GM21717 (cell line): ENCODE data around the gene OSBPL1A.

ENCODE experiments used
- ATAC-seq: cut with Tn5 transposase; IDR thresholded peaks from one replicate; pipeline ENCODE4 v1.9.1; 2021; ENCODE audit warnings: mild to moderate bottlenecking, moderate library complexity; ENCODE audit not compliant: unreplicated experiment

OSBPL1A gene

DNA sequence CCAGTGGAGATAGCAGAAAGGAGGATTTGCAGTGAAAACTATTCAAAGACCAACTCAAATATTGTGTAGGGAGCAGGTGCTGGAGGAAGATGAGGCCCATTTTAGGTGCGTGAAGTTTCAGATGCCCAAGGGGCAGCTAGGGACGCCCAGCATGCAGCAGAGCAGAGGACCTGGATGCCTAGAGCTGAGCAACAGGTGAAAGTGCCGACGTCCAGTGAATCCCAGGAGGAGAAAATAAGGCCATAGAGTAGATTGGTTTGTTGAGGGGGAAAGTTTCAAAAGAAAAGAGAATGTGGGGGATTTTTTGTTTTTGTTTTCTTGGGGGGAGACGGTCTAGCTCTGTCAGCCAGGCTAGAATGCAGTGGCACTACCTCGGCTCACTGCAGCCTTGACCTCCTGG, 53.1 kb downstream of the OSBPL1A start:
- no peak for ATAC-seq

DNA sequence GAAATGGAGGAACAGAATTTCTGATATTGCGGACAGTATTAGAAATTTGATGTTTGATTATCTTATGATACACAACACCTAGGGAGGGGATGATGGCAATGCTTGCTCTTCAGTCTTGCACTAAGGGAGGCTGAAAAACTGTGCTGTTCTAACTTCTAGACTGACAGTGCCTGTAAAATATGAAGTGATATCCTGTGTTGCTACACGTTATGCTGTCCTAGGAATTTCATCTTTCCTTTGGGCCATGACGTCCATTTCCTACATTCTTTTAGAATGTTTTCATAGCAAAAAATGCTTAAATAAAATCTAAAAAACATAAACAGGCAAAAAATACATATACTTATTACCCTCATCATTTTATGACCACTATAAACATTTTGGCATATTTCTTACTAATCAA, 55.3 kb downstream of the OSBPL1A start:
- ATAC-seq, result no peak

DNA sequence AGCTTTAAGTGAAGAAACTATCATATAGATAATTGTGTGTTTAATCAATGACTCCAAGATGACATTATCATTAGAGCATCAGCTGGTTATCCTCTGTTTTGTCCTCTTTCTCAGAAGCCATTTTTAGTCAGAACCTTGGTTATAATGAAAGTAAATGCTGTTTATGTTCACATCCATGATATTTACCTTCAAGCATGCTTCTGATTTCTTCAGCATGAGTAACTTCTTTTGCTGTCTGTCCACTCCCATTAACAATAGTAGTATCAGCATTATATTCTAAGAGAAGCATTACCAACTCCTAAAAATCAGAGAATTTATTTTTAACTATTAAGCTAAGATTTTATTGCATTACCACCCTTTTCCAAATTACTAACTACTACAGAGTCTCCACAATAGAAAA, 56.3 kb downstream of the OSBPL1A start:
- no peak for ATAC-seq

DNA sequence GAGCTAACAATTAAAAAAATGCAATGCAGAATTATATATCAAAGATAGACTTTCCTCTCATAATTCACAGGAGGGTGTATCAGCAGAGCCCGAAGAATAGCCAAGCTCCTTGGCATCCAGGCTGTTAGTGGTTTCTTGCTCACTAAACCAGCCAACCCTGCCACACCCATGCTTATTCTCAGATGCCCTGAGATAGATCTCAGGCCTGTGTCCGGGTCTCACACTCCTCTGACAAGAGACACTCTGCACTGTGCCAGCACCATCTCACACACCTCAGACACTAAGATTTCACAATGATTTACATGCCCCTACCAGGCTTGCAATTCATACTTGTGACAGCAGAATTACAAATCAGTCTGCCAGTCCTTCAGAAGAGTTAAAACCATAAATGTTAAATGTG, 64.5 kb downstream of the OSBPL1A start:
- ATAC-seq, result no peak

DNA sequence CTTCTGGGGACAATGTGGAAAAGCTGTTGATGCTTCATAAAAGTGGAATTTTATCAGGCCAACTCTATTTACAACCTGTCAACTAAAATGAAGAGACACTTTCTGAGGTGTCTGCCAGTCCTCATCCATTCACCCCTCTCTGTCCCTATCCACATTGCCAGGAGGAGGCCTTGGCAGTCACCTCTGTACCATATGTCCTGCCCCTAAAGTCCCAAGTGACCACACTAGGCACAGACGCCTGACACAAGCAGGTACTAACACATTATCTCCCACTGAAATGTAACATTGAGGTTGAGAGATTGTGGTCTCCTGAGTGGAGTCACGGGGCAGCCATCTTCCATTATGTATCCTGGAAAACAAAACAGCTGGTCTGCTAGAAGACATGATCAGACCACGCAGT, 71.4 kb downstream of the OSBPL1A start:
- ATAC-seq, result no peak

DNA sequence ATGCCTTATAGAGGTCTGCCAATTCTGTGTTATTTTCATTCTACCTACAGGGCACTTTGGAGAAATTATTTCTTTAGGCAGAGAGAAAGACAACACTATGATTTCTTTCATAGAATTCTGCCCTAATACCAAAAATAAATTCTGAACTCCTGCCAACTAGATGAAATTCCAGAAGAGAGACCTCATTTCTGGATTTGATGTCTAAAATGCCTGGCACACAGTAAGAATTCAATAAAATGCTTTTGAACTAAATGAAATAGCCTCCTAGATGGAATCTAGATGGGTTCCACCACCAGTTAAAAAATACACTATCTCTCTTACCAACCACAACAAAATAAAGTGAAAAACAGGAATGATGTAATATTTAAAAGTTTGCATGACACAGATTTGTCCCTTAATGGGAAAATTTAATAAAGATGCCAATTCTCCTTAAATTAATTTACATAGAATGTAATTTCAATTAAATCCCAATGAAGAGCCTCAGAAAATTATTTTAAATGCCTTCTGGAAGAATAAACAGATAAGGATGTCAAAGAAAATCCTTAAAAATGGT, 75.0 kb downstream of the OSBPL1A start:
- no peak for ATAC-seq

DNA sequence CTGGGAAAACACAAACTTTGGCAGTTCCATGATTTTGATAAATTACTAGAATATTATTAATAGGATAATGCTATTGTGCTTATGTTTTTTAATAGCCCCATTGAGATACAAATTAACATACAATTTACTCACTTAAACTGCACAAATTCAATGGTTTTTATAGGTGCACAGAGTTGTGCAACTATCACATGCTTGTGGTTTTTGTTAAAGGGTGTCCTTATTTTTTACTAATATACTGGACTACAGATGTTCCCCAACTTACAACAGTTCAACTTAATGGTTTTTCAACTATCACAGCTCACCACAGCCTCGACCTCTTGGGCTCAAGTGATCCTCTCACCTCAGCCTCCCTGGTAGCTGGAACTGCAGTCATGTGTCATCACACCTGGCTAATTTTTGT, 76.6 kb downstream of the OSBPL1A start:
- no peak for ATAC-seq

DNA sequence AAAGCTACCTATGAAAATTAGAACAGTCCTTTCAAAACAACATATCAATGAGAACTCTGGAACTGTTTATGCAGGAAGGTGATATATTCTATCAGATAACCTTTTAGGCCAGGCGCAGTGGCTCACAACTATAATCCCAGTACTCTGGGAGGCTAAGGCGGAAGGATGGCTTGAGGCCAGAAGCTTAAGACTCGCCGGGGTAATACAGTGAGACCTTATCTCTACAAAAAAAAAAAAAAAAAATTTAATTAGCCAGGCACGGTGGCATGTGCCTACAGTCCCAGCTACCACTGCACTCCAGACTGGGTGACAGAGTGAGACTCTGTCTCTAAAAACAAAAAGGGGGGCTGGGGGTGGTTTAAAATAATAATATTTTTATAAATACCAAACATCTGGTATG, 77.9 kb downstream of the OSBPL1A start:
- ATAC-seq, result no peak

DNA sequence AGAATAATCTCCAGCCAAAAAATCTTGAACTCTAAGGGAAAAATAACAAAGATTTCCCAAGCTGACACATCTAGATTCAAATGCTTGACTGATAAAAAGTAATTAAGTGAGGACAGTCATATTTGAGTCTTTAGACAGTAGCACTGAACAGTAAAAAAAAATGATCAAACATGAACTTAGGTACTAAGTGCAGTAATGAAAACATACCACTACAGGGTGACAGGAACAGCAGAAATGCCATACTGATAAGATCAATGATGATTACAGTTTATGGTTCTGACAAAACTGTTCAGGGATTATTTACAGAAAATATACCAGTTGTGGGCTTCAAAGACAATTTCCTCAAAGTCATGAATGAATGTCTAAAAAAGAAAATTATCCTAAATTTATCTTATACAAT, 80.3 kb downstream of the OSBPL1A start:
- no peak for ATAC-seq

DNA sequence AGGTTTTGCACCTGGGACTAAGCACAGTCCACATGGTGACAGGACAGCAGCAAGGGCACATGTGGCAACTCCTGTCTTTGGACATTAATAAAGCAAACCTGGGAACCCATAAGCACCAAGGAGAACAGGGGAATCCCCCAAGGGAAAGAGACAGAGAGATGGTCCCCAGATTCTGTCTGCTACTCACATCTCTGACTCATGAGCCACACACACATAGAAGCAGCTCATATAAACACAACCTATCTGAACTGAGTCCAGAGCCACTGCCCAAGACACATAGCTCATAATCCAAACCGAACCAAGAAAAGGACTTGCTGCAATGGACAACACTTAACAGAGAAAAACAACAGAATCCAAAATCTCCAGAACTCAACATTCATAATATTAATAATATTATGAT, 82.5 kb downstream of the OSBPL1A start:
- ATAC-seq, result no peak

DNA sequence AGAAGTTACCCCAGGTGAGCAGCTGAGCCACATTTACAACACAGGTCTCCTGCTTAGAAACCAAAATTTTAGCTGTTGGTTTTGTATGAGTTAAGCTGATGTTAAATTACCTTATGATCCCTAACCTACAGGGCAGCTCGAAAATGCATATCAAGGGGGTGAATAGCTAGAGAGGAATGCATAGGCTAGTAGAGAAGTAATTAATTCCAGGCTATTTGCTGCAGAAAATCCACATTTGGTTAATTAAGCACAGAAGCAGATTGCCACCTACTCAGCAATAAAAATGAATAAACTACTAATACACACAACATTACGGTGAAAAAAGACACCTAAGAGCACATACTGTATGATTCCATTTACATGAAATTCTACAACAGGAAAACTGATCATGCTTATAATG, 91.4 kb downstream of the OSBPL1A start:
- no peak for ATAC-seq

DNA sequence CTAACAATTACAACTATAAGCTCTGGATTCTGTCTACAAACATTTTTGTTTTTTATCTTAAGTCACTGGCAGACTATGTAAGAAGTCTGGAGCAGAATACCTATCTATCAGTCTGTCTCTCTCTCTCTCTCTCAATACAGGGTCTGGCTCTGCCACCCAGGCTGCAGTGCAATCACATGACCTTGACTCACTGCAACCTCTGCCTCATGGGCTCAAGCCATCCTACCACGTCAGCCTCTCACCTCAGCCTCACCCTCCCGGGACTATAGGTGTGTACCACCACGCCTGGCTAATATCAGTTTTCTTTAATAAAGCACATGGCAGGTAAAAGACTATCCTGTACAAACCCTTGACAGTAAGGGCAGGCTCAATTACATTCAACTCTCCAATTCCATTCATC, 96.9 kb downstream of the OSBPL1A start:
- ATAC-seq, result no peak

DNA sequence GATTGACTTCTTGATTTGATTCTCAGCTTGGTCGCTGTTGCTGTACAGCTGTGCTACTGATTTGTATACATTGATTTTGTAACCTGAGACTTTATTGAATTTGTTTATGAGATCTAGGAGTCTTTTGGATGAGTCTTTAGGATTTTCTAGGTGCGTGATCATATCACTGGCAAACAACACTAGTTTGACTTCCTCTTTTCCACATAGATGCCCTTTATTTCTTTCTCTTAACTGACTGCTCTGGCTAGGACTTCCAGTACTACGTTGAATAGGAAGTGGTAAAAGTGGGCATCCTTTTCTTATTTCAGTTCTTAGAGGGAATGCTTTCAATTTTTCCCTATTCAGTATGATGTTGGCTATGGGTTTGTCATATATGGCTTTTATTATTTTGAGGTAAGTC, 101.3 kb downstream of the OSBPL1A start:
- ATAC-seq, result no peak

DNA sequence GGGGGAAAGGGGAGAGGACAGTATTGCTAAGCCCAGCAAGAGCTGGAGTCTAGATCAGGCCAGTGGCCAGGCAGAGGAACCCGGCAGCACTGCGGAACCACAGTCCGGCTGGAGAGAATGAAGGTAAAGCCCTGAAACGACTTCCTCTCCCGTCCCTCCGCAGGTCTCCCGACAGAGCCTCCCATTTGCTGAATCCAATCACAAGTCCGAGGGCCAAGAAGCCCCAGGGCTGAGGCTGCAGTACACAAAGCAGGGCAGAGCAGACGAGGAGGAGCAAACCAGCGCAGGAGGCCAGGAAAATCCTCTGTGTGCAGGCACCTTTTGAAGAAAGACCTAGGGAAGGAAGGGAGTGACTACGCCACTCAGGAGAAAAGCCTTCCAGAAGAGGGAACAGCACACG, 104.4 kb downstream of the OSBPL1A start:
- ATAC-seq, result no peak

DNA sequence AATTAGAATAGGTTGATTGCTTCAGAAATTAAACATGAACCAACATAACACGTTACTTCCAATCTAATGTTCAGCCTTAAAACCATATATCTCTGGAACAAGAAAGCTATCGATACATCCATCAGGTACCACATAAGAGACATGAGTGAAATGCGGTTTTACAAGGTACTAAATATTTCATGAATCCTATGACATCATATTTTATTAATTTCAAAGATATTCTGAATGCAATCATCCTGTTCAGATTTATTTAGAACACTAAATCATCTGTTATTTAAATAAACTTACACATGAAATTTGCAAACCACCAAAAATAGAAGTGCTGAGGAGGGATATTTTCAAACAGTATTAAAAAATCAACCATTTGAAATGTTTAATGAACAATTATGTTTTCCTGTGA, 119.0 kb downstream of the OSBPL1A start:
- no peak for ATAC-seq

DNA sequence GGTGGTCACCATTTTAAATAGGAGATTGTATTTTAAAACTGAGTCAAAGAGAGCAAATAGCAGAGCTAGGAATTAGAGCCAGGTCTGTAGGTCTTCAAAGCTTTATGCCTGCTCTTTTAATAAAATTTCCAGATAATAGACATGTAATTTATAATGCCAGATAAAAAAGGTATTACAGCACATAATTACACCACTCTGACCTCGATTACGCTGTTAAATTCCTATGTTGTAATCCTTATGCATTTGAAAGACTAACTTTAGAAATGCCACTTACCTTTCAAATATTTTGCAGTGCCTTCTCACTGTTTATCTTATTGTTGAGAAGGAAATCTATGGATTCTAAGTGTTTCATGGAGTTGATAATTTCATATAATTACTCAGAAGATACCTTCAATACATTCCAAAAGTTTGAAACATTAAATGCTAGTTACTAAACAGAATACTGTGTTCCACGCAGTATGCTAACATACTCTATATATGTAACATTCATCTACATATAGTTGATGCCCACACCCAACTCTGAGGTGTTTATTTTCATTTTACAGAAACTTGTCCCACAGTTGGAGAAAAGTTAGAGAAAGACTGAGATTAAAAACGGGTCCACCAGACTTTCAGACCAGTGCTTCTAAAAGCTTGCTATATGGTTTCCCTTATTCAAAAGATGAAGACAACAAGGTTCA, 120.0 kb downstream of the OSBPL1A start:
- ATAC-seq, result no peak

DNA sequence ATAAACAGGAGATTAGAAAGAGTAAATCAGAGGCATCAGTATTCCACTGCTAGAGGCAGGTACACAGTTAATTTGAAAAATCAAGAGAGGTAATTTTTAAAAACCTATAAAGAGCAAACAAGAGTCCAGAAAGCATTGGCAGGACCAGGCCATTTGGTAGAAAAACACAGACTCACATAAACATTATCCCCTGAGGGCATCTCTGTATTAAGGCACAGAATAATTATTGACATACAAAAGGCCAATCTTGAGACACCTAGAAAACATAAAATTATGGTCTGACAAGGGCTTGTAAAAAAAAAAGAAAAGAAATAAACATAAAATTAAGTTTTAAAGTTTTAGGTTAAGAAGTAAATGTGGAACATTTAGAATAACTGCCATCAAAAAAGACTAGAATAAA, 120.6 kb downstream of the OSBPL1A start:
- no peak for ATAC-seq

DNA sequence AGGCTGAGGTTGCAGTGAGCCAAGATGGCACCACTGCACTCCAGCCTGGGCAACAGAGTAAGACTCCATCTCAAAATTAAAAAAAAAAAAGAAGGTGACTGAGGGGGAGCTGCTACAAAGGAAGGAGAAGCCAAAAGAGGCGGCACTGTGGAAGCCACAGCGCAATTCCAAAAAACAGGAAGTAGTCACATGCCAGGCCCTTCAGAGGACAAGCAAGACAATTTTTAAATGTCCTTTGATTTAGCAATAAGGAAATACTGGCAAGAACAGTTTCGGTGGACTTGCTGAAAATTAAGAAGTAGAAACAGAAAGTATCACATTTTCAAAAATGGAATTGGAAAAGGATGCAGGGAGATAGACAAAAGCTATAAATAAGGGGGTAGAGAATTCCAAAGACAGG, 122.8 kb downstream of the OSBPL1A start:
- ATAC-seq, result no peak

DNA sequence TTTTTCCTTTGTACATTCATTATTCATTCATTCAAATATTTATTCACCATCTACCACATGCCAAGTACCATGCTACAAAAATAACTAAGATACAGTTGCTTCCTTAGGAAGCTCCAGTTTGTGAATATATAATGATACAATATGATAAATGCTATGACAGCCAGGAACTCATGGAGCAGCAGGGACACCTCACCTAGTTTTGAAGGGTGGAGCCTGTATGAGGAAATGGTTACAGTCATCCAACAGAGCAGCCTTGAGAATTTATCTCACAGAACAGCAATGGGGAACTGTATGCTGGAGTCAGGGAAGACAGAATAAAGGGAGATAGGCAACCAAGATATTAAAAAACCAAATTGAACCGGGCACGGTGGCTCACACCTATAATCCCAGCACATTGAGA, 124.0 kb downstream of the OSBPL1A start:
- no peak for ATAC-seq

DNA sequence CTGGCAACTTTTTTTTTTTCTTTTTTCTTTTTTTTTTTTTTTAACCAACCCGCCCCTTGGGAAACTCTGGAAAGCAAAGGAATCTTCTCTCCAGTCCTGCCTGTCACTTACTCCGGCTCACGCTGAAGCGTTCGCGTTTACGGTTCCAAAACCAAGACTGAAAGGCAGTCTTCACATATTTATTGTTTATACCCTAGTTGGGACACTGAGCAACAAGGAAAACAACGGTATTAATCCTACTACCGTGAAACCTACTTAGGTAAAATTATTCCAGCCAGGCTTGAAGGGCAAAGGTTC, 125.4 kb downstream of the OSBPL1A start:
- no peak for ATAC-seq

DNA sequence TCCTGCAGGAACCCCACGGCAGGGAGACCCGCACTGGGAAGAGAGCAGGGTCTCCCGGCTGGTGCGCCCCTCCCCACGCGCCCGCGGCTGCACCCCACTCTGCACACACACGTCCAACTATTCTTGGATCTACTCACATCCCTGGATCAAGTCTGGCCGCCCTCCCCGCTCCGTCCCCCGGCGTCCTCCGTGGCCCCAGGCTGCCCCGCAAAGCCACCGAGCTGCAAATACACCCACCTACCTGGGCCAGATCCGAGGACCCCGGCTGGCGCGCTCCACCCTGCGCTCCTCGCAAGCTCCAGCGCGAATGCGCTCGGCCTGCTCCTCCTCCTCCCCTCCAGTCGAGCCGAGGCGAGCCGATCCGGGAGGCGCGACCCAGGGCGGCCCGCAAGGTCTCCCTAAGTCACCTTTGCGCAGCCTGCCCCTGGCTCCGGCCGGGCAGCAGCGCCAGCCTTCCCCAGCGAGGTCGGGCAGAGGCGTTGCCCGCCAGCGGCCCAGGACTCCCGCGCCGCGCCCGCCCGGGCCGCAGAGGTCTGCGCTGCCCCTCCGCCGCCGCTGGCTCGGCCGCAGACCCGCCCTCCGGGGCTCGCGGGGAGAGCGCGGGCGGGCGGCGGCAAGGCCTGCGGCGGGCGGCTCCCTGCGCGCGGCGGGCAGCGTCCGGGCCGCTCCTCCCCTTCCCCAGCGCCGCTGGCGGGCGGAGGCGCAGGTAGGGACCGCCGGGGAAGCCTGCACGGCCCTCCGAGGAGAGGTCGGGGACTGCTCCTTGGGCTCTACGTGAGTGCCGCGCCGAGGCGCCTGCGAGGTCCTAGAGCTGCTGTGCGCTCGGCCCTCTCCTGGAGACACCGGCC, 126.0 kb downstream of the OSBPL1A start:
- ATAC-seq, result no peak

DNA sequence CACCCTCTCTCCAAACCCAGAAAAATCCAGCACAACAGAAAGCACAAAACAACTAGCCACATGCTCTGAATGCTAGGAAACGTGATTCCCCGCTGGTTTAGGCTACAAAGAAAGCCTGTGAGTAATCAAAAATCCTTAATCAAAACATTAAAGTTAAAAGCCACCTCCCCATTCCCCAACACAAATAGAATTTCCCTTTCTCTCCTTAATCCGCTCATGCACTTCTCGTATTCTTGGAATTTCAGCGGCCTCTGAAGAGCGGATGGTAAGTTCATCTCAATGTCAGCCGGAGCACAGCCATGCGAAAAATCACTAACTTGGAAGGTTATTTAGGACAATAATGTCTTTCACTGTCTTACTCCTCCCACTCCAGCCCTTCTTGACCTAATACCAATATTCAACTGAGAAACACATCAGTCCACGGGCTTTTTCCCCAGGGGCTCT, 126.7 kb downstream of the OSBPL1A start:
- no peak for ATAC-seq
